Liver (tissue), 9 donors: Measurements from ENCODE around the gene PLA2G4D. TPM values are rescaled to one million over a fixed set of nuclear protein-coding genes. Genes with fewer than 3 reads are reported as not detected.

Experiments
- DNase-seq: peaks from one replicate; pipeline ENCODE4 v3.0.0-alpha.2; 2017; ENCODE audit warnings: low spot score
- H3K27ac ChIP-seq, 2 donors: one replicate each; pipeline ENCODE4 v1.7.0; 2013; ENCODE audit warnings: inconsistent platforms in 2 of 2, low read length in 2 of 2, control low read depth in 1 of 2, low read depth in 1 of 2, mild to moderate bottlenecking in 1 of 2
- H3K27me3 ChIP-seq, 4 donors: one replicate each; pipeline versions ENCODE4 v1.6.1 to v1.7.0; 2013; ENCODE audit warnings: low read length in 3 of 4, inconsistent platforms in 1 of 4, mild to moderate bottlenecking in 1 of 4, moderate library complexity in 1 of 4; ENCODE audit not compliant: control insufficient read depth in 4 of 4, insufficient read depth in 4 of 4
- H3K36me3 ChIP-seq, 4 donors: one replicate each; pipeline versions ENCODE4 v1.6.1 to v1.7.0; 2013; ENCODE audit warnings: low read length in 3 of 4, mild to moderate bottlenecking in 3 of 4, low read depth in 1 of 4, moderate library complexity in 1 of 4; ENCODE audit not compliant: control insufficient read depth in 4 of 4, insufficient read depth in 3 of 4
- H3K4me1 ChIP-seq, 4 donors: one replicate each; pipeline versions ENCODE4 v1.6.1 to v1.7.0; 2013; ENCODE audit warnings: low read length in 3 of 4, mild to moderate bottlenecking in 3 of 4, moderate library complexity in 1 of 4; ENCODE audit not compliant: control insufficient read depth in 4 of 4, insufficient read depth in 4 of 4
- H3K4me3 ChIP-seq, 3 donors: one replicate each; pipeline versions ENCODE4 v1.6.1 to v1.7.0; 2013; ENCODE audit warnings: low read length in 3 of 3, control low read depth in 1 of 3, low read depth in 1 of 3, mild to moderate bottlenecking in 1 of 3
- H3K9ac ChIP-seq, 2 donors: one replicate each; pipeline ENCODE4 v1.7.0; 2013; ENCODE audit warnings: low read length in 2 of 2, mild to moderate bottlenecking in 2 of 2, moderate library complexity in 2 of 2, control low read depth in 1 of 2, low read depth in 1 of 2
- H3K9me3 ChIP-seq, 4 donors: one replicate each; pipeline versions ENCODE4 v1.6.1 to v1.7.0; 2013; ENCODE audit warnings: low read length in 3 of 4; ENCODE audit not compliant: control insufficient read depth in 4 of 4
- EGR1 ChIP-seq, 2 donors: IDR thresholded peaks; 2 replicates each; pipeline ENCODE4 v1.6.1; 2016 to 2018; ENCODE audit warnings: antibody characterized with exemption in 2 of 2, low read depth in 2 of 2
- FOXA1 ChIP-seq: IDR thresholded peaks from 2 replicates; pipeline ENCODE4 v1.6.1; 2016; ENCODE audit warnings: antibody characterized with exemption
- FOXA2 ChIP-seq: IDR thresholded peaks from 2 replicates; pipeline ENCODE4 v1.6.1; 2016; ENCODE audit warnings: antibody characterized with exemption
- GABPA ChIP-seq, 2 donors: IDR thresholded peaks in 1 of 2; conservative IDR thresholded peaks in 1 of 2; 2 replicates each; pipeline ENCODE4 v1.6.1; 2016; ENCODE audit warnings: antibody characterized with exemption in 2 of 2, mild to moderate bottlenecking in 1 of 2, moderate library complexity in 1 of 2
- HNF4A ChIP-seq, 2 donors: conservative IDR thresholded peaks; 2 replicates each; pipeline ENCODE4 v1.6.1; 2016; ENCODE audit warnings: antibody characterized with exemption in 2 of 2, mild to moderate bottlenecking in 2 of 2
- HNF4G ChIP-seq: IDR thresholded peaks from 2 replicates; pipeline ENCODE4 v1.6.1; 2016; ENCODE audit warnings: antibody characterized with exemption
- JUND ChIP-seq, 2 donors: IDR thresholded peaks; 2 replicates each; pipeline ENCODE4 v1.6.1; 2016; ENCODE audit warnings: antibody characterized with exemption in 2 of 2
- NR2F2 ChIP-seq: IDR thresholded peaks from 2 replicates; pipeline ENCODE4 v1.6.1; 2016; ENCODE audit warnings: antibody characterized with exemption
- RAD21 ChIP-seq, 2 donors: IDR thresholded peaks; 2 replicates each; pipeline ENCODE4 v1.6.1; 2016; ENCODE audit warnings: antibody characterized with exemption in 2 of 2, mild to moderate bottlenecking in 2 of 2
- RXRA ChIP-seq, 2 donors: IDR thresholded peaks; 2 replicates each; pipeline ENCODE4 v1.6.1; 2017 to 2018; ENCODE audit warnings: antibody characterized with exemption in 2 of 2, mild to moderate bottlenecking in 1 of 2
- SP1 ChIP-seq: IDR thresholded peaks from 2 replicates; pipeline ENCODE4 v1.6.1; 2018; ENCODE audit warnings: antibody characterized with exemption, mild to moderate bottlenecking
- TAF1 ChIP-seq: conservative IDR thresholded peaks from 2 replicates; pipeline ENCODE4 v1.6.1; 2016; ENCODE audit warnings: antibody characterized with exemption, mild to moderate bottlenecking
- YY1 ChIP-seq: IDR thresholded peaks from 2 replicates; pipeline ENCODE4 v1.6.1; 2016; ENCODE audit warnings: antibody characterized with exemption, mild to moderate bottlenecking
- ZBTB33 ChIP-seq: IDR thresholded peaks from 2 replicates; pipeline ENCODE4 v1.6.1; 2016; ENCODE audit warnings: antibody characterized with exemption
- WGBS: extraction: QIAGEN DNeasy Blood & Tissue Kit; methylation state at CpG from one replicate; pipeline ENCODE4 v1.1.7; 2013; 5-methylcytosine and 5-hydroxymethylcytosine counted together
- polyA plus RNA-seq, 2 donors: library from polyadenylated mRNA; stranded (reverse) in 1 of 2; unstranded in 1 of 2; fragments of 200-250 nt in 1 of 2; fragments of >200 nt in 1 of 2; fragmentation: Nextera tagmentation in 1 of 2; extraction: Ambion mirVana in 1 of 2; gene quantifications; one replicate each; pipeline versions ENCODE4 v1.2.1 to v1.2.3, GENCODE V29; 2013 to 2015
- total RNA-seq, 2 donors: library from RNA; depleted of rRNA; stranded (reverse); fragments of >200 nt; gene quantifications; one replicate each; pipeline ENCODE4 v1.2.3, GENCODE V29; 2014
- TF ChIP-seq, protein P1 (sequence below): IDR thresholded peaks from 2 replicates; pipeline ENCODE4 v1.6.1; 2016; ENCODE audit warnings: antibody characterized with exemption
- TF ChIP-seq, protein P2 (sequence below): fragments of 150-350 bp; IDR thresholded peaks from 2 replicates; pipeline ENCODE4 v1.5.1; 2017; ENCODE audit warnings: improper control_type of control experiment, low read depth, low read length; ENCODE audit not compliant: missing input control
- TF ChIP-seq, protein P3 (sequence below): IDR thresholded peaks from 2 replicates; pipeline ENCODE4 v1.6.1; 2016; ENCODE audit warnings: antibody characterized with exemption
- TF ChIP-seq, protein P4 (sequence below): IDR thresholded peaks from 2 replicates; pipeline ENCODE4 v1.6.1; 2016; ENCODE audit warnings: antibody characterized with exemption, mild to moderate bottlenecking
- donor health status: healthy.
- donor health status: healthy.
- donor health status: healthy.
- donor health status: healthy.
- donor health status: healthy.

PLA2G4D gene
- total and polyA plus RNA-seq, 4 donors, result not detected

GRCh38 chr15:42027521-42027920 lies 66.8 kb downstream of the PLA2G4D start:
- Histone ChIP-seq H3K27ac (no peak overlapping the region), H3K36me3 (no peaks in the 10 kb centered on the region), H3K4me1 (no peaks in the 10 kb centered on the region), H3K9ac (no peak overlapping the region), H3K9me3 (no peaks in the 10 kb centered on the region), H3K27me3 (no peaks in the 10 kb centered on the region), H3K4me3 (no peak overlapping the region)
- DNase-seq, result no peak
- WGBS, result 85% methylated on average over 7 of the region's 7 CpGs
- TF ChIP-seq SP1 (no peak), HNF4A (conservative IDR thresholded peaks at IDR 0.05) (no peak), HNF4G (no peak), FOXA1 (no peak), ZBTB33 (no peak)

- Histone ChIP-seq H3K36me3 (no peaks in the 10 kb centered on the region), H3K27ac (no peak overlapping the region), H3K4me3 (no peak overlapping the region), H3K9me3 (no peaks in the 10 kb centered on the region), H3K4me1 (no peaks in the 10 kb centered on the region), H3K9ac (no peak overlapping the region), H3K27me3 (no peaks in the 10 kb centered on the region)
- WGBS, result 72% methylated on average over 4 of the region's 4 CpGs
- TF ChIP-seq YY1 (no peak), TAF1 (no peak), HNF4A (conservative IDR thresholded peaks at IDR 0.05) (no peak), RXRA (IDR thresholded peaks at IDR 0.05) (no peak), NR2F2 (no peak), RAD21 (IDR thresholded peaks at IDR 0.05) (no peak), FOXA2 (no peak), GABPA (IDR thresholded peaks at IDR 0.05 in 1 of 2, conservative IDR thresholded peaks at IDR 0.05 in 1 of 2) (no peak), EGR1 (IDR thresholded peaks at IDR 0.05; ENCODE audit: low read depth in 2 of 2) (no peak), HNF4G (no peak), FOXA1 (no peak), JUND (IDR thresholded peaks at IDR 0.05) (no peak), SP1 (no peak), ZBTB33 (no peak)
- TF ChIP-seq, protein P1, sequence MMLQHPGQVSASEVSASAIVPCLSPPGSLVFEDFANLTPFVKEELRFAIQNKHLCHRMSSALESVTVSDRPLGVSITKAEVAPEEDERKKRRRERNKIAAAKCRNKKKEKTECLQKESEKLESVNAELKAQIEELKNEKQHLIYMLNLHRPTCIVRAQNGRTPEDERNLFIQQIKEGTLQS, result no peak
- TF ChIP-seq, protein P2, sequence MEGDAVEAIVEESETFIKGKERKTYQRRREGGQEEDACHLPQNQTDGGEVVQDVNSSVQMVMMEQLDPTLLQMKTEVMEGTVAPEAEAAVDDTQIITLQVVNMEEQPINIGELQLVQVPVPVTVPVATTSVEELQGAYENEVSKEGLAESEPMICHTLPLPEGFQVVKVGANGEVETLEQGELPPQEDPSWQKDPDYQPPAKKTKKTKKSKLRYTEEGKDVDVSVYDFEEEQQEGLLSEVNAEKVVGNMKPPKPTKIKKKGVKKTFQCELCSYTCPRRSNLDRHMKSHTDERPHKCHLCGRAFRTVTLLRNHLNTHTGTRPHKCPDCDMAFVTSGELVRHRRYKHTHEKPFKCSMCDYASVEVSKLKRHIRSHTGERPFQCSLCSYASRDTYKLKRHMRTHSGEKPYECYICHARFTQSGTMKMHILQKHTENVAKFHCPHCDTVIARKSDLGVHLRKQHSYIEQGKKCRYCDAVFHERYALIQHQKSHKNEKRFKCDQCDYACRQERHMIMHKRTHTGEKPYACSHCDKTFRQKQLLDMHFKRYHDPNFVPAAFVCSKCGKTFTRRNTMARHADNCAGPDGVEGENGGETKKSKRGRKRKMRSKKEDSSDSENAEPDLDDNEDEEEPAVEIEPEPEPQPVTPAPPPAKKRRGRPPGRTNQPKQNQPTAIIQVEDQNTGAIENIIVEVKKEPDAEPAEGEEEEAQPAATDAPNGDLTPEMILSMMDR, result no peak
- TF ChIP-seq, protein P3, sequence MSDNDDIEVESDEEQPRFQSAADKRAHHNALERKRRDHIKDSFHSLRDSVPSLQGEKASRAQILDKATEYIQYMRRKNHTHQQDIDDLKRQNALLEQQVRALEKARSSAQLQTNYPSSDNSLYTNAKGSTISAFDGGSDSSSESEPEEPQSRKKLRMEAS, result no peak
- TF ChIP-seq, protein P4, sequence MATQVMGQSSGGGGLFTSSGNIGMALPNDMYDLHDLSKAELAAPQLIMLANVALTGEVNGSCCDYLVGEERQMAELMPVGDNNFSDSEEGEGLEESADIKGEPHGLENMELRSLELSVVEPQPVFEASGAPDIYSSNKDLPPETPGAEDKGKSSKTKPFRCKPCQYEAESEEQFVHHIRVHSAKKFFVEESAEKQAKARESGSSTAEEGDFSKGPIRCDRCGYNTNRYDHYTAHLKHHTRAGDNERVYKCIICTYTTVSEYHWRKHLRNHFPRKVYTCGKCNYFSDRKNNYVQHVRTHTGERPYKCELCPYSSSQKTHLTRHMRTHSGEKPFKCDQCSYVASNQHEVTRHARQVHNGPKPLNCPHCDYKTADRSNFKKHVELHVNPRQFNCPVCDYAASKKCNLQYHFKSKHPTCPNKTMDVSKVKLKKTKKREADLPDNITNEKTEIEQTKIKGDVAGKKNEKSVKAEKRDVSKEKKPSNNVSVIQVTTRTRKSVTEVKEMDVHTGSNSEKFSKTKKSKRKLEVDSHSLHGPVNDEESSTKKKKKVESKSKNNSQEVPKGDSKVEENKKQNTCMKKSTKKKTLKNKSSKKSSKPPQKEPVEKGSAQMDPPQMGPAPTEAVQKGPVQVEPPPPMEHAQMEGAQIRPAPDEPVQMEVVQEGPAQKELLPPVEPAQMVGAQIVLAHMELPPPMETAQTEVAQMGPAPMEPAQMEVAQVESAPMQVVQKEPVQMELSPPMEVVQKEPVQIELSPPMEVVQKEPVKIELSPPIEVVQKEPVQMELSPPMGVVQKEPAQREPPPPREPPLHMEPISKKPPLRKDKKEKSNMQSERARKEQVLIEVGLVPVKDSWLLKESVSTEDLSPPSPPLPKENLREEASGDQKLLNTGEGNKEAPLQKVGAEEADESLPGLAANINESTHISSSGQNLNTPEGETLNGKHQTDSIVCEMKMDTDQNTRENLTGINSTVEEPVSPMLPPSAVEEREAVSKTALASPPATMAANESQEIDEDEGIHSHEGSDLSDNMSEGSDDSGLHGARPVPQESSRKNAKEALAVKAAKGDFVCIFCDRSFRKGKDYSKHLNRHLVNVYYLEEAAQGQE, result no peak
- DNase-seq, result no peak
Measured at GRCh38 chr15:42024303-42024702, 70.1 kb downstream of the PLA2G4D start.
